ENCODE data around the gene BABAM2. TPM values are rescaled to one million over a fixed set of nuclear protein-coding genes. Genes with fewer than 3 reads are reported as not detected.
A peak's percentile ranks its signal among the peaks of the same experiment; 100 is the strongest.

The BABAM2 gene
- total and polyA plus RNA-seq, 9 of the 15 experiments (the other 6 are each of a cell fraction or from before 2014, with no cell fraction given), result 10.9 to 37.4 (median 25.6) TPM

GRCh38 chr2:28355521-28356094 is 465.1 kb downstream of the BABAM2 start (continued):
- TF ChIP-seq, protein P1, sequence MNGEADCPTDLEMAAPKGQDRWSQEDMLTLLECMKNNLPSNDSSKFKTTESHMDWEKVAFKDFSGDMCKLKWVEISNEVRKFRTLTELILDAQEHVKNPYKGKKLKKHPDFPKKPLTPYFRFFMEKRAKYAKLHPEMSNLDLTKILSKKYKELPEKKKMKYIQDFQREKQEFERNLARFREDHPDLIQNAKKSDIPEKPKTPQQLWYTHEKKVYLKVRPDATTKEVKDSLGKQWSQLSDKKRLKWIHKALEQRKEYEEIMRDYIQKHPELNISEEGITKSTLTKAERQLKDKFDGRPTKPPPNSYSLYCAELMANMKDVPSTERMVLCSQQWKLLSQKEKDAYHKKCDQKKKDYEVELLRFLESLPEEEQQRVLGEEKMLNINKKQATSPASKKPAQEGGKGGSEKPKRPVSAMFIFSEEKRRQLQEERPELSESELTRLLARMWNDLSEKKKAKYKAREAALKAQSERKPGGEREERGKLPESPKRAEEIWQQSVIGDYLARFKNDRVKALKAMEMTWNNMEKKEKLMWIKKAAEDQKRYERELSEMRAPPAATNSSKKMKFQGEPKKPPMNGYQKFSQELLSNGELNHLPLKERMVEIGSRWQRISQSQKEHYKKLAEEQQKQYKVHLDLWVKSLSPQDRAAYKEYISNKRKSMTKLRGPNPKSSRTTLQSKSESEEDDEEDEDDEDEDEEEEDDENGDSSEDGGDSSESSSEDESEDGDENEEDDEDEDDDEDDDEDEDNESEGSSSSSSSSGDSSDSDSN (IDR thresholded peaks at IDR 0.05; ENCODE audit: borderline replicate concordance in 1 of 2, low read depth in 2 of 2, low read length in 2 of 2), result 0 out of 4 replicates have a peak, but pooled peaks of 1 of the 2 experiments have one; percentile 50
- peak; percentile 94 for TF ChIP-seq TAL1 (IDR thresholded peaks at IDR 0.05)
- TF ChIP-seq TBL1XR1 (IDR thresholded peaks at IDR 0.05; ENCODE audit: low read length in 2 of 2), result peak; percentile 92 to 95; a peak in 3 of 4 replicates
- peak; percentile 49 to 85; a peak in 3 of 4 replicates for TF ChIP-seq MAZ (CRISPR knock-in tag; conservative IDR thresholded peaks at IDR 0.05 in 1 of 2, IDR thresholded peaks at IDR 0.05 in 1 of 2)
- 0 out of 2 replicates have a peak, but pooled peaks have one; percentile 44 for TF ChIP-seq MECOM (CRISPR knock-in tag; IDR thresholded peaks at IDR 0.05)
- TF ChIP-seq, protein P2, sequence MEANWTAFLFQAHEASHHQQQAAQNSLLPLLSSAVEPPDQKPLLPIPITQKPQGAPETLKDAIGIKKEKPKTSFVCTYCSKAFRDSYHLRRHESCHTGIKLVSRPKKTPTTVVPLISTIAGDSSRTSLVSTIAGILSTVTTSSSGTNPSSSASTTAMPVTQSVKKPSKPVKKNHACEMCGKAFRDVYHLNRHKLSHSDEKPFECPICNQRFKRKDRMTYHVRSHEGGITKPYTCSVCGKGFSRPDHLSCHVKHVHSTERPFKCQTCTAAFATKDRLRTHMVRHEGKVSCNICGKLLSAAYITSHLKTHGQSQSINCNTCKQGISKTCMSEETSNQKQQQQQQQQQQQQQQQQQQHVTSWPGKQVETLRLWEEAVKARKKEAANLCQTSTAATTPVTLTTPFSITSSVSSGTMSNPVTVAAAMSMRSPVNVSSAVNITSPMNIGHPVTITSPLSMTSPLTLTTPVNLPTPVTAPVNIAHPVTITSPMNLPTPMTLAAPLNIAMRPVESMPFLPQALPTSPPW (CRISPR knock-in tag; IDR thresholded peaks at IDR 0.05), result peak; percentile 68
- no peak for TF ChIP-seq BCLAF1 (IDR thresholded peaks at IDR 0.05; ENCODE audit: borderline replicate concordance in 1 of 2, control insufficient read depth in 1 of 2, low read depth in 2 of 2, low read length in 1 of 2)
- TF ChIP-seq MTA1 (IDR thresholded peaks at IDR 0.05; ENCODE audit: borderline replicate concordance), result peak; percentile 31; the same call in 1 of the 2 replicates
- TF ChIP-seq MEIS2 (IDR thresholded peaks at IDR 0.05; ENCODE audit: partially characterized antibody), result peak; percentile 87
- peak; percentile 92 to 95 for TF ChIP-seq KDM1A (IDR thresholded peaks at IDR 0.05)
- peak; percentile 21; the same call in 1 of the 2 replicates for TF ChIP-seq ZNF263 (CRISPR knock-in tag; IDR thresholded peaks at IDR 0.05; ENCODE audit: borderline replicate concordance)
- TF ChIP-seq HES1 (IDR thresholded peaks at IDR 0.05; ENCODE audit: low read depth), result peak; percentile 76; the same call in 1 of the 2 replicates
- peak; percentile 95 for TF ChIP-seq JUND (IDR thresholded peaks at IDR 0.05; ENCODE audit: borderline replicate concordance, low read depth, low read length)
- TF ChIP-seq JUND (tag; IDR thresholded peaks at IDR 0.05; ENCODE audit: borderline replicate concordance, low read depth, low read length), result peak; percentile 89; the same call in 1 of the 3 replicates
- peak; percentile 88 for TF ChIP-seq ZNF395 (CRISPR knock-in tag; IDR thresholded peaks at IDR 0.05)
- no peak for TF ChIP-seq FUS (optimal IDR thresholded peaks at IDR 0.05; ENCODE audit: low read depth, low read length)
- TF ChIP-seq RFX5 (IDR thresholded peaks at IDR 0.05; ENCODE audit: low read depth, low read length), result no peak
- peak; percentile 89 for TF ChIP-seq LEF1 (IDR thresholded peaks at IDR 0.05)
